ENCODE results near the gene C5orf46. TPM values are rescaled to one million over a fixed set of nuclear protein-coding genes. Genes with fewer than 3 reads are reported as not detected.

Gene C5orf46
- total and polyA plus RNA-seq, 2 donors (not counting 3 experiments of a cell fraction or from before 2014, with no cell fraction given): 0.66 TPM; not detected in 1

DNA sequence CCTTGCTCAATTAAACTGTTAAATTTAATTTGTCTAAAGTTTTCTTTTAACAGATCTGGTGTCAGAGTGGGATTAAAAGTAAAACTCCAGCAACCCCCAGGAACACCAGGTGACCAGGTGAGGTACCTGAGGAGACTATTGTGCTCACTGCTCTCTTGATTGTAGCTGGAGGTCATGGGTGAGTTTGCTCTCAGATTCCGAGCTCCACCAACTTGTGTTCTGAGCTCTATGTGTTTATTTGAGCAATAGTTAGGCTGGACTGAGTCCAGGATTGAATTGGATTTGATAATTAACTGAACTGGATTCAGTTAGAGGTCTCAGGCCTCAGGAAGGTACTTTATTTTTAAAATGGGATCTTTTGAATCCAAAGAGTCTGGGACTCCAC, 45.7 kb downstream of the C5orf46 start:
- Histone ChIP-seq H3K9me3 (replicated peaks; ENCODE audit: control insufficient read depth, insufficient read depth, low read length) (no peaks in the 10 kb centered on the region), H3K9ac (replicated peaks; ENCODE audit: extremely low read depth, insufficient read depth, low read length) (no peak overlapping the region), H3K27me3 (ENCODE audit: control insufficient read depth in 2 of 2, insufficient read depth in 2 of 2, low read length in 2 of 2) (no peaks in the 10 kb centered on the region), H2AFZ (ENCODE audit: low read depth, low read length) (no peak overlapping the region), H3K36me3 (ENCODE audit: control insufficient read depth in 2 of 2, extremely low read depth in 1 of 2, insufficient read depth in 2 of 2, low read length in 2 of 2) (no peaks in the 10 kb centered on the region), H3K9me1 (replicated peaks; ENCODE audit: control insufficient read depth, extremely low read depth, insufficient read depth, low read length) (no peaks in the 10 kb centered on the region), H3K79me2 (ENCODE audit: control insufficient read depth, insufficient read depth, low read length) (no peaks in the 10 kb centered on the region), H4K20me1 (replicated peaks; ENCODE audit: control insufficient read depth, extremely low read depth, insufficient read depth, low read length) (no peaks in the 10 kb centered on the region), H3K4me1 (ENCODE audit: control insufficient read depth, extremely low read depth, insufficient read depth, low read length) (no peaks in the 10 kb centered on the region), H3K27ac (ENCODE audit: insufficient read depth, low read depth, low read length) (no peak overlapping the region), H3K4me2 (ENCODE audit: insufficient read depth, low read length) (no peak overlapping the region), H3K4me3 (replicated peaks in 1 of 3; ENCODE audit: insufficient read depth in 1 of 3, low read depth in 1 of 3, low read length in 3 of 3) (no peak overlapping the region)
- DNase-seq (ENCODE audit: low read depth, low spot score) (no peak), FAIRE-seq (no peak)
- POLR2A ChIA-PET: no interaction called here
- dilution Hi-C loops (cut with MboI; ENCODE audit: extremely low pct_ligation_motif_present, low sequenced_read_pairs) (no loop called here), intact Hi-C loops (cut with micrococcal nuclease) (no loop called here)
- no TSS peak for BruUV-seq (replicated peaks)
- CTCF ChIA-PET: interaction anchor here (1.3 to 12.6 kb wide), 4 partner anchors 16 to 870 kb away, joined by 4 to 170 read pairs (median 32); no protein-coding TSS in a partner anchor
- TF ChIP-seq, protein P1, sequence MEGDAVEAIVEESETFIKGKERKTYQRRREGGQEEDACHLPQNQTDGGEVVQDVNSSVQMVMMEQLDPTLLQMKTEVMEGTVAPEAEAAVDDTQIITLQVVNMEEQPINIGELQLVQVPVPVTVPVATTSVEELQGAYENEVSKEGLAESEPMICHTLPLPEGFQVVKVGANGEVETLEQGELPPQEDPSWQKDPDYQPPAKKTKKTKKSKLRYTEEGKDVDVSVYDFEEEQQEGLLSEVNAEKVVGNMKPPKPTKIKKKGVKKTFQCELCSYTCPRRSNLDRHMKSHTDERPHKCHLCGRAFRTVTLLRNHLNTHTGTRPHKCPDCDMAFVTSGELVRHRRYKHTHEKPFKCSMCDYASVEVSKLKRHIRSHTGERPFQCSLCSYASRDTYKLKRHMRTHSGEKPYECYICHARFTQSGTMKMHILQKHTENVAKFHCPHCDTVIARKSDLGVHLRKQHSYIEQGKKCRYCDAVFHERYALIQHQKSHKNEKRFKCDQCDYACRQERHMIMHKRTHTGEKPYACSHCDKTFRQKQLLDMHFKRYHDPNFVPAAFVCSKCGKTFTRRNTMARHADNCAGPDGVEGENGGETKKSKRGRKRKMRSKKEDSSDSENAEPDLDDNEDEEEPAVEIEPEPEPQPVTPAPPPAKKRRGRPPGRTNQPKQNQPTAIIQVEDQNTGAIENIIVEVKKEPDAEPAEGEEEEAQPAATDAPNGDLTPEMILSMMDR (IDR thresholded peaks at IDR 0.05; ENCODE audit: extremely low read depth in 1 of 2, insufficient read depth in 1 of 2, low read depth in 1 of 2, low read length in 2 of 2): no peak
- TF ChIP-seq POLR2A (IDR thresholded peaks at IDR 0.05; ENCODE audit: low read depth, low read length): no peak
- no peak for TF ChIP-seq FOS (IDR thresholded peaks at IDR 0.05; ENCODE audit: borderline replicate concordance, insufficient read depth, low read length)
- no peak for TF ChIP-seq POLR2AphosphoS5 (IDR thresholded peaks at IDR 0.05; ENCODE audit: insufficient read depth, low read depth, low read length)
- TF ChIP-seq JUN (IDR thresholded peaks at IDR 0.05; ENCODE audit: borderline replicate concordance, insufficient read depth, insufficient read length, low read depth): no peak
- no peak for TF ChIP-seq EZH2 (IDR thresholded peaks at IDR 0.05; ENCODE audit: borderline replicate concordance, low read depth, low read length, severe bottlenecking)
- TF ChIP-seq, protein P2, sequence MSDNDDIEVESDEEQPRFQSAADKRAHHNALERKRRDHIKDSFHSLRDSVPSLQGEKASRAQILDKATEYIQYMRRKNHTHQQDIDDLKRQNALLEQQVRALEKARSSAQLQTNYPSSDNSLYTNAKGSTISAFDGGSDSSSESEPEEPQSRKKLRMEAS (IDR thresholded peaks at IDR 0.05; ENCODE audit: insufficient read depth, insufficient read length): no peak
- no peak for TF ChIP-seq GATA2 (IDR thresholded peaks at IDR 0.05; ENCODE audit: insufficient read depth, insufficient read length, low read depth, low read length)
- no peak for TF ChIP-seq MYC (IDR thresholded peaks at IDR 0.05; ENCODE audit: low read depth, low read length)

Data from endothelial cell of umbilical vein (primary cell).